Measurements from ENCODE around the gene CADM1.

DNA sequence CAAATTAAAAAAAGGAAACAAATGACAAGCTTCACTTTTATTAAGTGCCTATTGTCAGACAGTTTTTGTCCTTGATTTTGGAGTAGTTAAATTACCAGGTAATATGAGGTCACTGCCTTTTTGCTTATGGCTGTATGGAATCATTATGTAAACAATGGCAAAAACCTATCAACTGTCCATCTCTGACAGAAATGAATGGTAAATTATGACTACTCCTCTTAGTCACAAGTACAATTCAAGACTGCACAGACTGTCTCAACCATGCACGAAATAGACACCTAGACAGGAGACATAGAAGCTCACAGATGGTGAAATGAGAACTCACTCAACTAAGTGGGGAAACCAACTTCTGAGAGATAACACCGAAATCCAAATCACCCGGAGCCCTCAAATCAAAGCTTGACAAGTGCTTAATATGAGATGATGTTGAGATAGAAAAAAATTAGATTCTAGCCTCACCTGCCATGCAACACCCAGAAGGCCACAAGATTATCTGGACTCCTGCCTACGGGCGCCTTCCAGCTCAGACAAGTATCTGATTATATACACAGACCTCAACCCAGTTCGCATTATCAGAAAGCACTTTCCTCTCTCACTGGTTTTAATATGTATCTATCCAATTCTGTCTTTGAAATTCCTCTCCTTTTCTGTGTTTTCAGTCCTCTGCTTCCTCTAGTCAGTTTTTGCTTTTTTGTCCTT, 199.3 kb downstream of the CADM1 start:
- TF ChIP-seq, protein P1, sequence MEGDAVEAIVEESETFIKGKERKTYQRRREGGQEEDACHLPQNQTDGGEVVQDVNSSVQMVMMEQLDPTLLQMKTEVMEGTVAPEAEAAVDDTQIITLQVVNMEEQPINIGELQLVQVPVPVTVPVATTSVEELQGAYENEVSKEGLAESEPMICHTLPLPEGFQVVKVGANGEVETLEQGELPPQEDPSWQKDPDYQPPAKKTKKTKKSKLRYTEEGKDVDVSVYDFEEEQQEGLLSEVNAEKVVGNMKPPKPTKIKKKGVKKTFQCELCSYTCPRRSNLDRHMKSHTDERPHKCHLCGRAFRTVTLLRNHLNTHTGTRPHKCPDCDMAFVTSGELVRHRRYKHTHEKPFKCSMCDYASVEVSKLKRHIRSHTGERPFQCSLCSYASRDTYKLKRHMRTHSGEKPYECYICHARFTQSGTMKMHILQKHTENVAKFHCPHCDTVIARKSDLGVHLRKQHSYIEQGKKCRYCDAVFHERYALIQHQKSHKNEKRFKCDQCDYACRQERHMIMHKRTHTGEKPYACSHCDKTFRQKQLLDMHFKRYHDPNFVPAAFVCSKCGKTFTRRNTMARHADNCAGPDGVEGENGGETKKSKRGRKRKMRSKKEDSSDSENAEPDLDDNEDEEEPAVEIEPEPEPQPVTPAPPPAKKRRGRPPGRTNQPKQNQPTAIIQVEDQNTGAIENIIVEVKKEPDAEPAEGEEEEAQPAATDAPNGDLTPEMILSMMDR (IDR thresholded peaks at IDR 0.05), result no peak
- no peak for TF ChIP-seq POLR2A (IDR thresholded peaks at IDR 0.05)

Measured in right lobe of liver (tissue), 4 donors.